Mesothelial cell of epicardium (in vitro differentiated cells): ENCODE results near the gene HOXD10. TPM values are rescaled to one million over a fixed set of nuclear protein-coding genes. Genes with fewer than 3 reads are reported as not detected.

Source experiments
- DNase-seq, 2 experiments: peaks; one replicate each; pipeline ENCODE4 v3.0.0; 2021; ENCODE audit warnings: low spot score in 2 of 2; ENCODE audit not compliant: unreplicated experiment in 2 of 2
- H3K27ac Mint-ChIP-seq: 2 replicates; pipeline ENCODE4 v1.8.0; 2021; ENCODE audit warnings: mixed read lengths
- H3K27me3 Mint-ChIP-seq: 2 replicates; pipeline ENCODE4 v1.8.0; 2021; ENCODE audit warnings: low read depth, mixed read lengths
- H3K36me3 Mint-ChIP-seq: 2 replicates; pipeline ENCODE4 v1.8.0; 2021; ENCODE audit warnings: mixed read lengths
- H3K4me1 Mint-ChIP-seq: 2 replicates; pipeline ENCODE4 v1.8.0; 2021; ENCODE audit warnings: mixed read lengths
- H3K4me3 Mint-ChIP-seq: 2 replicates; pipeline ENCODE4 v1.8.0; 2021; ENCODE audit warnings: mild to moderate bottlenecking, moderate library complexity, mixed read lengths
- H3K9me3 Mint-ChIP-seq: 2 replicates; pipeline ENCODE4 v1.8.0; 2021; ENCODE audit warnings: mixed read lengths
- total RNA-seq: library from RNA; stranded (reverse); gene quantifications from 3 replicates; pipeline ENCODE4 v1.2.1, GENCODE V29; 2021
- TF ChIP-seq, protein P1 (sequence below): fragments of 200-600 bp; sonication (generic); IDR thresholded peaks from one replicate; pipeline ENCODE4 v1.5.0; 2021; ENCODE audit warnings: antibody characterized with exemption; ENCODE audit not compliant: unreplicated experiment

Gene HOXD10
- total RNA-seq, 1 donor from 2014 or later = 3.2 TPM

DNA sequence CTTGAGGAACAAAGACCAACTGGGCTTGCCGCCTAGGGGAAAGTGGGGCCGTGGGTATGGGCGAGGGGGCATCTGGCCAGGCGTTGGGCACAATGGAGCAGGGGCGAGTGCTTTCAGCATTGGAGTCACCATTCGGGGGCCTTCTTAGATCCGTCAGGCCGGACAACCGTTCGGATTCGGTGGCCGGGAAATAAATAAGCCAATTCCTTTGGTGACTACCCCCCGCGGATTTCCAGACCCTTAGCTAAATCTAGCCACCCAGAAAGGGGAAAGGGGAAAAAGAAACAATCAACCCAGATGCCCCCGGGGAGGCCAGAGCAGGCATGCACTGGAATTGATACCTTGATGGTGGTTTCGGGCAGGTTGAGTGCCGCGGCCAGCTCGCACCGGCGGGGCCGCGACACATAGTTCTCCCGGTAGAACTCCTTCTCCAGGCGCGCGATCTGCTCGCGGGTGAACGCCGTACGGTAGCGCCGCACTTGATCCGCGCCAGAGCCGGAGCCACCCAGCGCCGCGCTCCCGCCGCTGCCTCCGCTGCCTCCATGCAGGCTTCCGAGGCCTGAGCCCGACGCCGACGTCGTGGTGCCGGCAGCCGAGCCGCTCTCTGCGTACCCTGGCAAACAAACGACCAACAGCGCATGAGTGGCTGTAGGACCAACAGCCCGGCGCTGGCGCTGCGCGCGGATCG lies 34.6 kb upstream of the HOXD10 start:
- Mint-ChIP-seq H3K9me3 (no peaks in the 10 kb centered on the region), H3K36me3 (no peaks in the 10 kb centered on the region), H3K4me3 (no peak overlapping the region), H3K27me3 (peaks cover 96% of the 10 kb centered on the region), H3K4me1 (peaks cover 22% of the 10 kb centered on the region), H3K27ac (no peak overlapping the region)
- TF ChIP-seq, protein P1, sequence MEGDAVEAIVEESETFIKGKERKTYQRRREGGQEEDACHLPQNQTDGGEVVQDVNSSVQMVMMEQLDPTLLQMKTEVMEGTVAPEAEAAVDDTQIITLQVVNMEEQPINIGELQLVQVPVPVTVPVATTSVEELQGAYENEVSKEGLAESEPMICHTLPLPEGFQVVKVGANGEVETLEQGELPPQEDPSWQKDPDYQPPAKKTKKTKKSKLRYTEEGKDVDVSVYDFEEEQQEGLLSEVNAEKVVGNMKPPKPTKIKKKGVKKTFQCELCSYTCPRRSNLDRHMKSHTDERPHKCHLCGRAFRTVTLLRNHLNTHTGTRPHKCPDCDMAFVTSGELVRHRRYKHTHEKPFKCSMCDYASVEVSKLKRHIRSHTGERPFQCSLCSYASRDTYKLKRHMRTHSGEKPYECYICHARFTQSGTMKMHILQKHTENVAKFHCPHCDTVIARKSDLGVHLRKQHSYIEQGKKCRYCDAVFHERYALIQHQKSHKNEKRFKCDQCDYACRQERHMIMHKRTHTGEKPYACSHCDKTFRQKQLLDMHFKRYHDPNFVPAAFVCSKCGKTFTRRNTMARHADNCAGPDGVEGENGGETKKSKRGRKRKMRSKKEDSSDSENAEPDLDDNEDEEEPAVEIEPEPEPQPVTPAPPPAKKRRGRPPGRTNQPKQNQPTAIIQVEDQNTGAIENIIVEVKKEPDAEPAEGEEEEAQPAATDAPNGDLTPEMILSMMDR = no peak
- DNase-seq = peak in 1 of 2 experiments; percentile 55

DNA sequence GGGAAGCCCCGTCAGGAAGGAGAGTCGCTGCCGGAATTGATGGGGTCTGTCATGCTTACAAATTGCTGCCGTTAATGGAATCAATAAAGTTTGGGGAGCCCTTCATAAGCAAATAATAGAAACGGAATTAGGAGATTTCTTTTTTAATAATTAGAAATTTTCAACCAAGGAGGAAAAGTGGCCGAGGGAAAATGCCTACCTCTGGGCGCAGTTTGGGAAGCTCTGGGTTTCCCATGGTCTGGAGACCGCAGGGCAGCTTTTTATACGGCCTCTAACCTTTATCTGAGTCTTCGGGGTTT lies 34.1 kb upstream of the HOXD10 start:
- DNase-seq = no peak
- H3K27me3 Mint-ChIP-seq = peaks cover 96% of the 10 kb centered on the region
- TF ChIP-seq, protein P1 = no peak
- no peaks in the 10 kb centered on the region for H3K9me3 Mint-ChIP-seq
- H3K36me3 Mint-ChIP-seq = no peaks in the 10 kb centered on the region
- H3K27ac Mint-ChIP-seq = no peak overlapping the region
- H3K4me3 Mint-ChIP-seq = no peak overlapping the region
- H3K4me1 Mint-ChIP-seq = peaks cover 22% of the 10 kb centered on the region

GRCh38 chr2:176082824-176083751 lies 33.5 kb upstream of the HOXD10 start:
- peak in 1 of 2 experiments; percentile 47 for DNase-seq
- Mint-ChIP-seq H3K27ac (no peak overlapping the region), H3K4me1 (peaks cover 22% of the 10 kb centered on the region), H3K36me3 (no peaks in the 10 kb centered on the region), H3K27me3 (peaks cover 98% of the 10 kb centered on the region), H3K9me3 (no peaks in the 10 kb centered on the region), H3K4me3 (peak overlapping the region; percentile 3)
- TF ChIP-seq, protein P1 = no peak

DNA sequence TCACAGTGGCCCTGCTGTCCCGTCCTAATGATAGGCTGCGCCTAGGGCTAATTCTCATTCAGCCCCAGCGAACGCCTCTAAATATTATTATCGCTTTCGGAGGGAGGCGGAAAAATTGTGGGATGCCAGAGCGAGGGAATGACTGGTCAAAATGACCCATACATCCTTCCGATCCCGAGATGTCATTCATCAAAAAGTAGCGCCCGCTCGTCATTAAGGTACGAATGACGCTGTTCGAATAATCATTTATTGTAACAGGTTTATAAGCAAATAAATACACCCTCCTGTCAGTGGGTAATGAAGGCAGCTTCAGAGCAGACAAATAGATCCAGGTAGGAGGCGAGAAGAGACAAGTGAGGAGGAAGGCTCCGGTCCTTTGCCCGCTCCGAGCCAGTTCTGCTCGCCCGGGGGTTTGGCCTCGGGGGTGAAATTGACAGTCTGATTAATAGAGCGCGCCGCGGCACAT lies 32.7 kb upstream of the HOXD10 start, which contains the start of gene EVX2:
Gene EVX2, minus strand, starts transcription at position 167 of the 466 bp plus-strand sequence. CDS start 186 bp downstream, outside the sequence.
- Mint-ChIP-seq H3K27me3 (peaks cover 98% of the 10 kb centered on the region), H3K4me3 (peak within 1 kb of the TSS; percentile 3), H3K9me3 (no peaks in the 10 kb centered on the region), H3K36me3 (no peaks in the 10 kb centered on the region), H3K4me1 (peaks cover 26% of the 10 kb centered on the region), H3K27ac (no peak within 1 kb of the TSS)
- DNase-seq = no peak
- TF ChIP-seq, protein P1 = no peak

DNA sequence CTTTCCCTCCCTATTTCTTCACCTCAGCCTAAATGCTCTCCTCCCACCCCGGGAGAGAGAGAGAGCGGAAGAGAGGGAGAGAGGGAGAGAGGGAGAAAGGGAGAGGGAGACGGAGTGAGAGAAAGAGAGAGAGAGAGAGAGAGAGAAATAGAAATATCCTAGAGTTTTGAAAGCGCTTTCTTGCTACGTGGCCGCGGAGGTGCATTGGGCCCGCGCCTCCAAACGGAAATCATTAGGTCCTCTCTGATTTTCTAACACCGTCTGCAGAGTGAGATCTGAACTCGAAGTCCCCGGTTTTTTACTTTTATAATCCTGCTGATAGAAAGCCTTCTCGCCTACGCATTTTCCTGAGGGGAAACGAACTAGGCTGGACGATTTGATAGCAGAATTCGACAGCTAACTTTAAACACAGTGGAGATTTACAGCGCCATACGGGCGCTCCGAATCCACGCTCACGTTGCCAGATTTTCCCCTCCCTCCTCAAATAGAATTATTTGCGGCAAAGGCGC lies 31.9 kb upstream of the HOXD10 start:
- H3K4me3 Mint-ChIP-seq = no peak overlapping the region
- H3K9me3 Mint-ChIP-seq = no peaks in the 10 kb centered on the region
- TF ChIP-seq, protein P1 = no peak
- H3K27ac Mint-ChIP-seq = no peak overlapping the region
- peaks cover 20% of the 10 kb centered on the region for H3K4me1 Mint-ChIP-seq
- peaks cover 98% of the 10 kb centered on the region for H3K27me3 Mint-ChIP-seq
- no peak for DNase-seq
- no peaks in the 10 kb centered on the region for H3K36me3 Mint-ChIP-seq
